Mesendoderm (in vitro differentiated cells): Measurements from ENCODE around the gene TENT5A.
A peak's percentile ranks its signal among the peaks of the same experiment; 100 is the strongest.

Experiments used
- DNase-seq: peaks from one replicate; pipeline ENCODE4 v3.0.0; 2013
- H2AK5ac ChIP-seq: 2 replicates; pipeline ENCODE4 v1.6.1; 2013; ENCODE audit warnings: low read length, inconsistent platforms
- H2BK120ac ChIP-seq: 2 replicates; pipeline ENCODE4 v1.6.1; 2013; ENCODE audit warnings: low read depth, mild to moderate bottlenecking, low read length, moderate library complexity, mixed read lengths
- H2BK15ac ChIP-seq: replicated peaks from 2 replicates; pipeline ENCODE4 v1.6.1; 2013; ENCODE audit warnings: low read depth, mild to moderate bottlenecking, moderate library complexity
- H2BK5ac ChIP-seq: 2 replicates; pipeline ENCODE4 v1.6.1; 2013; ENCODE audit warnings: low read length, inconsistent platforms
- H3K18ac ChIP-seq: 2 replicates; pipeline ENCODE4 v1.6.1; 2013; ENCODE audit warnings: mild to moderate bottlenecking, low read length, mixed read lengths
- H3K23ac ChIP-seq: one replicate; pipeline ENCODE4 v1.6.1; 2013; ENCODE audit warnings: low read length
- H3K27ac ChIP-seq: 2 replicates; pipeline ENCODE4 v1.5.1; 2013; ENCODE audit warnings: low read depth, mild to moderate bottlenecking, inconsistent platforms, low read length, moderate library complexity
- H3K27me3 ChIP-seq: 2 replicates; pipeline ENCODE4 v1.6.1; 2013; ENCODE audit warnings: low read length, control low read depth, mild to moderate bottlenecking, inconsistent platforms; ENCODE audit not compliant: insufficient read depth, poor library complexity
- H3K36me3 ChIP-seq: 2 replicates; pipeline ENCODE4 v1.6.1; 2013; ENCODE audit warnings: low read length, inconsistent platforms; ENCODE audit not compliant: control insufficient read depth, insufficient read depth
- H3K4ac ChIP-seq: one replicate; pipeline ENCODE4 v1.6.1; 2013; ENCODE audit warnings: low read depth, mild to moderate bottlenecking, low read length, moderate library complexity
- H3K4me1 ChIP-seq: 2 replicates; pipeline ENCODE4 v1.6.1; 2013; ENCODE audit warnings: low read depth, low read length, inconsistent platforms; ENCODE audit not compliant: control insufficient read depth
- H3K4me2 ChIP-seq: 2 replicates; pipeline ENCODE4 v1.6.1; 2013; ENCODE audit warnings: low read length
- H3K4me3 ChIP-seq: 2 replicates; pipeline ENCODE4 v1.5.1; 2013; ENCODE audit warnings: mild to moderate bottlenecking, low read length
- H3K56ac ChIP-seq: one replicate; pipeline ENCODE4 v1.6.1; 2013; ENCODE audit warnings: low read length
- H3K79me1 ChIP-seq: 2 replicates; pipeline ENCODE4 v1.6.1; 2013; ENCODE audit warnings: low read length, inconsistent platforms
- H3K79me2 ChIP-seq: 2 replicates; pipeline ENCODE4 v1.6.1; 2013; ENCODE audit warnings: mild to moderate bottlenecking, low read length; ENCODE audit not compliant: control insufficient read depth, insufficient read depth
- H3K9ac ChIP-seq: 2 replicates; pipeline ENCODE4 v1.6.1; 2013; ENCODE audit warnings: low read length, inconsistent platforms
- H4K5ac ChIP-seq: one replicate; pipeline ENCODE4 v1.6.1; 2013; ENCODE audit warnings: low read length
- H4K8ac ChIP-seq: one replicate; pipeline ENCODE4 v1.6.1; 2013; ENCODE audit warnings: low read depth, mild to moderate bottlenecking, control low read depth, low read length, moderate library complexity
- WGBS: extraction: QIAGEN DNeasy Blood & Tissue Kit; methylation state at CpG from one replicate; pipeline ENCODE4 v1.1.7; 2013; ENCODE audit warnings: low lambda C conversion rate, missing lambda C conversion rate; ENCODE audit not compliant: insufficient coverage; ENCODE audit errors: extremely low coverage; 5-methylcytosine and 5-hydroxymethylcytosine counted together

The TENT5A gene

GRCh38 chr6:81720427-81720826, 32.1 kb downstream of the TENT5A start:
- no peak for DNase-seq
- no peaks in the 10 kb centered on the region for H3K4me1 ChIP-seq
- no peak overlapping the region for H3K9ac ChIP-seq
- no CpG with 5 or more reads among the region's 1 CpG for WGBS
- no peak overlapping the region for H2BK5ac ChIP-seq
- H2BK120ac ChIP-seq = no peak overlapping the region
- no peaks in the 10 kb centered on the region for H3K36me3 ChIP-seq
- H3K18ac ChIP-seq = no peak overlapping the region
- no peak overlapping the region for H2BK15ac ChIP-seq
- no peak overlapping the region for H3K56ac ChIP-seq
- H4K8ac ChIP-seq = no peak overlapping the region
- no peak overlapping the region for H3K4me3 ChIP-seq
- H4K5ac ChIP-seq = no peak overlapping the region
- no peaks in the 10 kb centered on the region for H3K79me2 ChIP-seq
- no peaks in the 10 kb centered on the region for H3K79me1 ChIP-seq
- no peak overlapping the region for H3K4me2 ChIP-seq
- no peak overlapping the region for H2AK5ac ChIP-seq
- H3K27ac ChIP-seq = no peak overlapping the region
- no peaks in the 10 kb centered on the region for H3K27me3 ChIP-seq
- H3K4ac ChIP-seq = no peak overlapping the region
- no peak overlapping the region for H3K23ac ChIP-seq

- Histone ChIP-seq H3K9ac (no peak overlapping the region), H2BK15ac (no peak overlapping the region), H3K79me2 (no peaks in the 10 kb centered on the region), H3K27me3 (no peaks in the 10 kb centered on the region), H3K4me1 (no peaks in the 10 kb centered on the region), H2AK5ac (no peak overlapping the region), H3K56ac (no peak overlapping the region), H4K8ac (no peak overlapping the region), H3K4ac (no peak overlapping the region), H3K18ac (no peak overlapping the region), H3K27ac (no peak overlapping the region), H2BK120ac (no peak overlapping the region), H3K23ac (no peak overlapping the region), H4K5ac (no peak overlapping the region), H3K4me2 (no peak overlapping the region), H3K79me1 (no peaks in the 10 kb centered on the region), H3K4me3 (no peak overlapping the region), H3K36me3 (no peaks in the 10 kb centered on the region), H2BK5ac (no peak overlapping the region)
- no peak for DNase-seq
- no CpG with 5 or more reads among the region's 1 CpG for WGBS
These were observed 34.4 kb downstream of the TENT5A start for GRCh38 chr6:81718126-81718525.

- H3K56ac ChIP-seq = no peak overlapping the region
- H3K27me3 ChIP-seq = no peaks in the 10 kb centered on the region
- no peak overlapping the region for H3K4me3 ChIP-seq
- WGBS = no CpG with 5 or more reads among the region's 3 CpGs
- H2BK120ac ChIP-seq = no peak overlapping the region
- H3K79me1 ChIP-seq = no peaks in the 10 kb centered on the region
- no peak overlapping the region for H3K27ac ChIP-seq
- H4K8ac ChIP-seq = no peak overlapping the region
- no peak overlapping the region for H3K23ac ChIP-seq
- no peaks in the 10 kb centered on the region for H3K36me3 ChIP-seq
- no peak overlapping the region for H4K5ac ChIP-seq
- H3K4ac ChIP-seq = no peak overlapping the region
- no peak overlapping the region for H2BK5ac ChIP-seq
- H2BK15ac ChIP-seq = no peak overlapping the region
- H3K4me2 ChIP-seq = no peak overlapping the region
- no peaks in the 10 kb centered on the region for H3K79me2 ChIP-seq
- H2AK5ac ChIP-seq = no peak overlapping the region
- no peak overlapping the region for H3K9ac ChIP-seq
- no peaks in the 10 kb centered on the region for H3K4me1 ChIP-seq
- H3K18ac ChIP-seq = no peak overlapping the region
- no peak for DNase-seq
These were observed 37.8 kb downstream of the TENT5A start for GRCh38 chr6:81714684-81715083.

- no peak overlapping the region for H2BK120ac ChIP-seq
- H4K8ac ChIP-seq = no peak overlapping the region
- no peaks in the 10 kb centered on the region for H3K79me2 ChIP-seq
- H3K4me2 ChIP-seq = no peak overlapping the region
- no peak overlapping the region for H4K5ac ChIP-seq
- H3K4me3 ChIP-seq = no peak overlapping the region
- H2BK5ac ChIP-seq = no peak overlapping the region
- H3K9ac ChIP-seq = no peak overlapping the region
- H3K56ac ChIP-seq = no peak overlapping the region
- no peak overlapping the region for H2BK15ac ChIP-seq
- no peaks in the 10 kb centered on the region for H3K4me1 ChIP-seq
- no peaks in the 10 kb centered on the region for H3K36me3 ChIP-seq
- no peaks in the 10 kb centered on the region for H3K27me3 ChIP-seq
- no peak overlapping the region for H3K4ac ChIP-seq
- no peak overlapping the region for H3K23ac ChIP-seq
- DNase-seq = no peak
- WGBS = no CpG with 5 or more reads among the region's 1 CpG
- no peaks in the 10 kb centered on the region for H3K79me1 ChIP-seq
- no peak overlapping the region for H2AK5ac ChIP-seq
- H3K18ac ChIP-seq = no peak overlapping the region
- no peak overlapping the region for H3K27ac ChIP-seq
These were observed 39.3 kb downstream of the TENT5A start for GRCh38 chr6:81713205-81713604.

GRCh38 chr6:81708113-81708699, 44.3 kb downstream of the TENT5A start:
- H3K79me1 ChIP-seq = no peaks in the 10 kb centered on the region
- no peak overlapping the region for H3K23ac ChIP-seq
- no peaks in the 10 kb centered on the region for H3K36me3 ChIP-seq
- no peak overlapping the region for H3K18ac ChIP-seq
- no peak overlapping the region for H2BK120ac ChIP-seq
- no peak overlapping the region for H3K27ac ChIP-seq
- DNase-seq = peak; percentile 93
- H4K8ac ChIP-seq = no peak overlapping the region
- H4K5ac ChIP-seq = no peak overlapping the region
- H2BK5ac ChIP-seq = no peak overlapping the region
- H3K27me3 ChIP-seq = no peaks in the 10 kb centered on the region
- H3K4me3 ChIP-seq = no peak overlapping the region
- WGBS = no CpG with 5 or more reads among the region's 5 CpGs
- H3K4ac ChIP-seq = no peak overlapping the region
- no peak overlapping the region for H3K4me2 ChIP-seq
- H2BK15ac ChIP-seq = no peak overlapping the region
- no peak overlapping the region for H3K9ac ChIP-seq
- H3K4me1 ChIP-seq = no peaks in the 10 kb centered on the region
- H2AK5ac ChIP-seq = no peak overlapping the region
- no peaks in the 10 kb centered on the region for H3K79me2 ChIP-seq
- H3K56ac ChIP-seq = no peak overlapping the region

- no peaks in the 10 kb centered on the region for H3K79me1 ChIP-seq
- DNase-seq = no peak
- H3K4me2 ChIP-seq = no peak overlapping the region
- H3K79me2 ChIP-seq = no peaks in the 10 kb centered on the region
- H2BK15ac ChIP-seq = no peak overlapping the region
- no peak overlapping the region for H4K5ac ChIP-seq
- H2AK5ac ChIP-seq = no peak overlapping the region
- H3K23ac ChIP-seq = no peak overlapping the region
- H3K18ac ChIP-seq = no peak overlapping the region
- no peaks in the 10 kb centered on the region for H3K27me3 ChIP-seq
- H3K36me3 ChIP-seq = no peaks in the 10 kb centered on the region
- no peak overlapping the region for H4K8ac ChIP-seq
- H2BK120ac ChIP-seq = no peak overlapping the region
- H3K56ac ChIP-seq = no peak overlapping the region
- H3K4me3 ChIP-seq = no peak overlapping the region
- no peak overlapping the region for H3K4ac ChIP-seq
- no peaks in the 10 kb centered on the region for H3K4me1 ChIP-seq
- no peak overlapping the region for H3K27ac ChIP-seq
- no peak overlapping the region for H2BK5ac ChIP-seq
- H3K9ac ChIP-seq = no peak overlapping the region
These were observed 47.8 kb downstream of the TENT5A start for GRCh38 chr6:81704700-81705099.
